CD4-positive, alpha-beta memory T cell (primary cell): ENCODE measurements around the gene WDR27. TPM values are rescaled to one million over a fixed set of nuclear protein-coding genes. Genes with fewer than 3 reads are reported as not detected.

Source experiments
- CTCF ChIA-PET: fragments of 350-600 bp; sonication (Branson Sonifier 250); formaldehyde crosslinking; loops from one replicate; lab custom pipeline; 2021; ENCODE audit warnings: inconsistent platforms; ENCODE audit not compliant: partially characterized antibody; lab: Charles Lee
- POLR2A ChIA-PET: fragments of 350-600 bp; sonication (Branson Sonifier 250); formaldehyde crosslinking; loops from one replicate; lab custom pipeline; 2021; ENCODE audit not compliant: partially characterized antibody; lab: Charles Lee
- DNase-seq, 5 donors: peaks; one replicate each; pipeline versions ENCODE4 v3.0.0 to v3.0.0-alpha.2; 2020 to 2022; ENCODE audit warnings: mixed read lengths in 1 of 5
- H3K27ac ChIP-seq: one replicate; pipeline ENCODE4 v1.7.0; 2013; ENCODE audit warnings: low read depth, low read length
- H3K27me3 ChIP-seq: 2 replicates; pipeline ENCODE4 v1.7.0; 2013; ENCODE audit warnings: mild to moderate bottlenecking, low read length, moderate library complexity; ENCODE audit not compliant: insufficient read depth
- H3K36me3 ChIP-seq: 2 replicates; pipeline ENCODE4 v1.7.0; 2013; ENCODE audit warnings: mild to moderate bottlenecking, low read length, moderate library complexity; ENCODE audit not compliant: insufficient read depth
- H3K4me1 ChIP-seq: 2 replicates; pipeline ENCODE4 v1.7.0; 2013; ENCODE audit warnings: mild to moderate bottlenecking, low read length, moderate library complexity; ENCODE audit not compliant: insufficient read depth
- H3K4me3 ChIP-seq, 2 donors: one replicate each; pipeline ENCODE4 v1.7.0; 2013; ENCODE audit warnings: low read length in 2 of 2, mild to moderate bottlenecking in 1 of 2
- H3K9me3 ChIP-seq, 2 donors: one replicate each; pipeline ENCODE4 v1.7.0; 2013; ENCODE audit warnings: low read length in 2 of 2, control low read depth in 1 of 2; ENCODE audit not compliant: control insufficient read depth in 1 of 2
- H3K27ac Mint-ChIP-seq, 7 donors: one replicate each; pipeline ENCODE4 v1.8.0; 2020 to 2021; ENCODE audit warnings: mixed read lengths in 7 of 7, mild to moderate bottlenecking in 6 of 7, inconsistent platforms in 3 of 7, moderate library complexity in 3 of 7
- H3K27me3 Mint-ChIP-seq, 2 donors: one replicate each; pipeline ENCODE4 v1.8.0; 2020 to 2021; ENCODE audit warnings: mixed read lengths in 2 of 2
- H3K36me3 Mint-ChIP-seq, 2 donors: one replicate each; pipeline ENCODE4 v1.8.0; 2020 to 2021; ENCODE audit warnings: mixed read lengths in 2 of 2, inconsistent platforms in 1 of 2, mild to moderate bottlenecking in 1 of 2
- H3K4me1 Mint-ChIP-seq, 4 donors: one replicate each; pipeline ENCODE4 v1.8.0; 2020 to 2021; ENCODE audit warnings: mixed read lengths in 4 of 4, mild to moderate bottlenecking in 1 of 4
- H3K4me3 Mint-ChIP-seq, 8 donors: one replicate each; pipeline ENCODE4 v1.8.0; 2020 to 2021; ENCODE audit warnings: mixed read lengths in 8 of 8, mild to moderate bottlenecking in 7 of 8, moderate library complexity in 6 of 8, inconsistent platforms in 3 of 8
- H3K9me3 Mint-ChIP-seq, 8 donors: one replicate each; pipeline ENCODE4 v1.8.0; 2020 to 2021; ENCODE audit warnings: mixed read lengths in 8 of 8, mild to moderate bottlenecking in 5 of 8, inconsistent platforms in 3 of 8, moderate library complexity in 1 of 8
- intact Hi-C: fragments of 100-400 bp; cut with micrococcal nuclease; formaldehyde crosslinking; loops from one replicate; pipeline ENCODE4 v1.15.1; 2023
- polyA plus RNA-seq, 2 donors: library from polyadenylated mRNA; unstranded; fragments of 300-500 nt; fragmentation: Illumina TruSeq; gene quantifications; one replicate each; pipeline ENCODE4 v1.2.3, GENCODE V29; 2021
- total RNA-seq, 2 experiments: library from RNA; stranded (reverse); gene quantifications; one replicate each; pipeline ENCODE4 v1.2.3, GENCODE V29; 2021

WDR27 gene
- total and polyA plus RNA-seq, 4 experiments from 2014 or later, result 5.9 to 82.8 (median 39.8) TPM

GRCh38 chr6:169667716-169668115 lies 34.1 kb downstream of the WDR27 start:
- Histone ChIP-seq H3K27ac (no peak overlapping the region), H3K36me3 (no peaks in the 10 kb centered on the region), H3K4me1 (no peaks in the 10 kb centered on the region), H3K27me3 (no peaks in the 10 kb centered on the region), H3K9me3 (no peaks in the 10 kb centered on the region), H3K4me3 (no peak overlapping the region)
- Mint-ChIP-seq H3K27ac (no peak overlapping the region), H3K9me3 (no peaks in the 10 kb centered on the region), H3K4me1 (peaks cover 0 to 7% (median 2%) of the 10 kb centered on the region in 4 donors), H3K36me3 (peaks cover 43 to 51% of the 10 kb centered on the region in 2 donors), H3K27me3 (no peaks in the 10 kb centered on the region), H3K4me3 (no peak overlapping the region)
- intact Hi-C loops, result no loop called here
- POLR2A ChIA-PET, result no interaction called here
- CTCF ChIA-PET, result no interaction called here
- DNase-seq, result no peak

- intact Hi-C loops, result no loop called here
- no peak overlapping the region for H3K4me3 Mint-ChIP-seq
- H3K9me3 ChIP-seq, result no peaks in the 10 kb centered on the region
- H3K27me3 ChIP-seq, result no peaks in the 10 kb centered on the region
- no peak overlapping the region for H3K4me3 ChIP-seq
- no peak overlapping the region for H3K27ac Mint-ChIP-seq
- no peaks in the 10 kb centered on the region for H3K27me3 Mint-ChIP-seq
- POLR2A ChIA-PET, result no interaction called here
- peaks cover 0 to 7% (median 2%) of the 10 kb centered on the region in 4 donors for H3K4me1 Mint-ChIP-seq
- DNase-seq, result no peak
- H3K9me3 Mint-ChIP-seq, result no peaks in the 10 kb centered on the region
- no peak overlapping the region for H3K27ac ChIP-seq
- H3K36me3 ChIP-seq, result no peaks in the 10 kb centered on the region
- CTCF ChIA-PET, result no interaction called here
- H3K4me1 ChIP-seq, result no peaks in the 10 kb centered on the region
- H3K36me3 Mint-ChIP-seq, result peaks cover 40 to 53% of the 10 kb centered on the region in 2 donors
Measured at GRCh38 chr6:169666441-169666840, 35.4 kb downstream of the WDR27 start.

- ChIA-PET POLR2A (no interaction called here), CTCF (no interaction called here)
- H3K9me3 Mint-ChIP-seq, result no peaks in the 10 kb centered on the region
- no peaks in the 10 kb centered on the region for H3K27me3 Mint-ChIP-seq
- intact Hi-C loops, result no loop called here
- peaks cover 43 to 47% of the 10 kb centered on the region in 2 donors for H3K36me3 Mint-ChIP-seq
- no peak for DNase-seq
- Histone ChIP-seq H3K36me3 (no peaks in the 10 kb centered on the region), H3K27me3 (no peaks in the 10 kb centered on the region), H3K4me3 (no peak overlapping the region), H3K4me1 (no peaks in the 10 kb centered on the region), H3K27ac (no peak overlapping the region), H3K9me3 (no peaks in the 10 kb centered on the region)
- no peak overlapping the region for H3K4me3 Mint-ChIP-seq
- H3K27ac Mint-ChIP-seq, result no peak overlapping the region
- H3K4me1 Mint-ChIP-seq, result peaks cover 0 to 7% (median 2%) of the 10 kb centered on the region in 4 donors
Measured at GRCh38 chr6:169665289-169665688, 36.5 kb downstream of the WDR27 start.

GRCh38 chr6:169664227-169664626 lies 37.6 kb downstream of the WDR27 start:
- ChIA-PET CTCF (no interaction called here), POLR2A (no interaction called here)
- Mint-ChIP-seq H3K36me3 (peaks cover 43% of the 10 kb centered on the region in 2 donors), H3K9me3 (no peaks in the 10 kb centered on the region), H3K27ac (no peak overlapping the region), H3K4me3 (no peak overlapping the region), H3K27me3 (no peaks in the 10 kb centered on the region), H3K4me1 (no peaks in the 10 kb centered on the region)
- intact Hi-C loops, result no loop called here
- no peaks in the 10 kb centered on the region for H3K9me3 ChIP-seq
- no peak overlapping the region for H3K4me3 ChIP-seq
- no peaks in the 10 kb centered on the region for H3K27me3 ChIP-seq
- no peaks in the 10 kb centered on the region for H3K4me1 ChIP-seq
- H3K27ac ChIP-seq, result no peak overlapping the region
- no peaks in the 10 kb centered on the region for H3K36me3 ChIP-seq
- DNase-seq, result no peak

- Mint-ChIP-seq H3K9me3 (no peaks in the 10 kb centered on the region), H3K27me3 (no peaks in the 10 kb centered on the region), H3K4me1 (no peaks in the 10 kb centered on the region), H3K27ac (peak overlapping the region in 1 of 7 donors; percentile 47), H3K4me3 (no peak overlapping the region), H3K36me3 (peaks cover 41 to 45% of the 10 kb centered on the region in 2 donors)
- no peak overlapping the region for H3K27ac ChIP-seq
- no peak overlapping the region for H3K4me3 ChIP-seq
- intact Hi-C loops, result no loop called here
- no peak for DNase-seq
- no peaks in the 10 kb centered on the region for H3K9me3 ChIP-seq
- H3K27me3 ChIP-seq, result no peaks in the 10 kb centered on the region
- no peaks in the 10 kb centered on the region for H3K4me1 ChIP-seq
- no peaks in the 10 kb centered on the region for H3K36me3 ChIP-seq
- ChIA-PET POLR2A (no interaction called here), CTCF (no interaction called here)
Measured at GRCh38 chr6:169663468-169663867, 38.4 kb downstream of the WDR27 start.

- Mint-ChIP-seq H3K4me3 (no peak overlapping the region), H3K4me1 (peaks cover 0 to 2% (median 0%) of the 10 kb centered on the region in 4 donors), H3K36me3 (peaks cover 34 to 38% of the 10 kb centered on the region in 2 donors), H3K27ac (no peak overlapping the region), H3K9me3 (peaks cover 0 to 2% (median 0%) of the 10 kb centered on the region in 8 donors), H3K27me3 (no peaks in the 10 kb centered on the region)
- CTCF ChIA-PET, result no interaction called here
- no peak for DNase-seq
- POLR2A ChIA-PET, result no interaction called here
- H3K27ac ChIP-seq, result no peak overlapping the region
- H3K36me3 ChIP-seq, result no peaks in the 10 kb centered on the region
- H3K4me3 ChIP-seq, result no peak overlapping the region
- intact Hi-C loops, result no loop called here
- H3K9me3 ChIP-seq, result no peaks in the 10 kb centered on the region
- H3K4me1 ChIP-seq, result no peaks in the 10 kb centered on the region
- H3K27me3 ChIP-seq, result no peaks in the 10 kb centered on the region
Measured at GRCh38 chr6:169661391-169661756, 40.5 kb downstream of the WDR27 start.

- Histone ChIP-seq H3K4me1 (no peaks in the 10 kb centered on the region), H3K4me3 (no peak overlapping the region), H3K36me3 (no peaks in the 10 kb centered on the region), H3K9me3 (no peaks in the 10 kb centered on the region), H3K27ac (no peak overlapping the region), H3K27me3 (no peaks in the 10 kb centered on the region)
- no peak overlapping the region for H3K27ac Mint-ChIP-seq
- H3K4me1 Mint-ChIP-seq, result peaks cover 0 to 2% (median 0%) of the 10 kb centered on the region in 4 donors
- no peaks in the 10 kb centered on the region for H3K27me3 Mint-ChIP-seq
- POLR2A ChIA-PET, result no interaction called here
- intact Hi-C loops, result no loop called here
- no peak for DNase-seq
- H3K4me3 Mint-ChIP-seq, result no peak overlapping the region
- H3K36me3 Mint-ChIP-seq, result peaks cover 31 to 35% of the 10 kb centered on the region in 2 donors
- CTCF ChIA-PET, result no interaction called here
- H3K9me3 Mint-ChIP-seq, result peaks cover 0 to 2% (median 0%) of the 10 kb centered on the region in 8 donors
Measured at GRCh38 chr6:169660751-169661390, 41.0 kb downstream of the WDR27 start.
